GM19438 (cell line): ENCODE measurements around the gene PGBD5.

ENCODE experiments used
- ATAC-seq: cut with Tn5 transposase; IDR thresholded peaks from one replicate; pipeline ENCODE4 v1.9.1; 2021; ENCODE audit warnings: low read depth; ENCODE audit not compliant: unreplicated experiment

The PGBD5 gene

DNA sequence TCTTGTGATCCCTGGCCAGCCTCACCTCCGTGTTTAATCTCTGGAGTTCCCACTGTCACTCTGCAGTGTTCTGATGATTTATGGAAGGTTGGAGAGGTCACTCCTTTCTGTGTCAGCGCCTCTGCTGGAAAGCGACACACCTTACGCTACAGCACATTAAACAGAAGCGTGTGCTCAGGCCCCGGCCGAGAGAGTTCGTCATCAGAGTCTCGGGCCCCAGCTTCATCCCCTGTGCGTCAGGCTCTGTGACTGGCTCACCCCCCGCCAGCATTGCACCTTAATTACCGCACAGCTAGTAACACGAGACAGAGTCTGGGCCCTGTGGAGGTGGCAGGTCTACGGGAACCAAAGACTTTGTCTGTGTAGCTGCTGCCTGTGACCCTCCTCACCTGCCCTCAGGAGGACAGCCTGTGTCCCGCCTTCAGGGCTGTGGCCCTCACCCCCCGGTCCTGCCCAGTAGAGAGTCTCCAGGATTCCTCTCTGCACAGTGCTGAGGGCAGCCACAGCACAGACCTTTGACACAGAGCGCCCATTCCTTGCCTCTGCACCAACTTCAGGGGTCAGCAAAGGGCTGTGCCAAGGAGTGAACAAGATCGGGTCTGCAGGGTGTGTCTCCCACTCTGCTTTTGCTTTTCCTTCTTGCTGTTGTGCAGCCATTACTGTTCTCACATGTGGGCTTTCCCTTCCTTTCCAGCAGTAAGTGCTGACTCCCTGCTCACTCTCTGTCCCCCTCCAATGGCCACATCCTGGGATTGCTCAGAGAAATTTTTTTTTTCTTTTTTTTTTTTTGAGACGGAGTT is 157.6 kb downstream of the PGBD5 start:
- no peak for ATAC-seq

DNA sequence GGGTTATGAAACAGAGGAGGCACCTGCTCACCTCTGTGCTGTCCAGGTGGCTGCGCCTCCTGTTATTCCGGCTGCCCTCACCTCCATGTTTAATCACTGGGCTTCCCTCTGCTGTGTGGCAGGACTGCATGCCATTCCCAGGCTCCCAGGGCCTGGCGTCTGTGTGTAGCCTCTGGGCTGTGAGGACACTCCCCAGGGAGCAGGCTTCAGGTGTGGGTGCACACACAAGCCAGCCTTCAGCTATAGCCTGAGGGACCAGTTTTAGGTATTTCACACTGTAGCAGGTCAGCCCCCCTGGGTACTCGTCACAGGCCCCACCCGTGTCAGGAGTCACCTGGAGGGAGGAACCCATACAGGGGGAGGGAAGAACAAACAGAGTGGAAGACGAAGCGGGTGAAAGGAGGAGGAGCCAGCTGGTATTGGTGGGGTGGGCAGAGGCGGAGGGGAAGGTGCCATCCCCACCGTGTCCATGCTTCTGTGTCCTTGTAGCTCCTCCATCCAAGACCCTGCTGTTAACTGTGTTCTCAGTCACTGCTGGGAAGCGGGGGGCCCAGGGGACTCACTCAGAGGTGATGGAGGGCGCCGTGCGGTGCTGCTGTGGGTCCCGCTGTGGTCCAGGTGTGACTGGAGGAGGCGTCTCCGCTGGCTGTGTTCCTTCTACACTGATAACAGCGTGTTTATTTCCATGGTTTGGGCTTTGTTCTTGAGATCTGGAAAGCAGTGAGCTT is 158.6 kb downstream of the PGBD5 start:
- no peak for ATAC-seq

DNA sequence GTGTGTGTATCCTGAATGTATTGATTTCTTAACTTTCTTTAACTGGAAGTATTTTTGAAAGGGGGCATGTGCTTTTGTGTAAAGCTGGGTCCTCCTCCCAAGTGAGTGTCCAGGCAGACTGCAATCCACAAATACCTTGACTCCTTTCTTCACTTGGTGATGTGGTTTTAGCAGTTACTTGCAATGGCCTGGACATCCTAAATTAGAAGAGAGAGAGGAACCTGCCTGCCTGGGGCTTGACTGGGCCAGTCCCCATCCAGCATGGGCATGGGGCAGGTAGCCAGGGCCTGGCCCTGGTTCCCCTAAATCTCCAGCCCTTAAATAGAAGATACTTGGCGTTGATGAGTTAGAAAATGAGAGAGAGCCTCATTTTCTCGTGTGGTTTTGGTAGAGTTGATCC is 159.7 kb downstream of the PGBD5 start:
- ATAC-seq: no peak

DNA sequence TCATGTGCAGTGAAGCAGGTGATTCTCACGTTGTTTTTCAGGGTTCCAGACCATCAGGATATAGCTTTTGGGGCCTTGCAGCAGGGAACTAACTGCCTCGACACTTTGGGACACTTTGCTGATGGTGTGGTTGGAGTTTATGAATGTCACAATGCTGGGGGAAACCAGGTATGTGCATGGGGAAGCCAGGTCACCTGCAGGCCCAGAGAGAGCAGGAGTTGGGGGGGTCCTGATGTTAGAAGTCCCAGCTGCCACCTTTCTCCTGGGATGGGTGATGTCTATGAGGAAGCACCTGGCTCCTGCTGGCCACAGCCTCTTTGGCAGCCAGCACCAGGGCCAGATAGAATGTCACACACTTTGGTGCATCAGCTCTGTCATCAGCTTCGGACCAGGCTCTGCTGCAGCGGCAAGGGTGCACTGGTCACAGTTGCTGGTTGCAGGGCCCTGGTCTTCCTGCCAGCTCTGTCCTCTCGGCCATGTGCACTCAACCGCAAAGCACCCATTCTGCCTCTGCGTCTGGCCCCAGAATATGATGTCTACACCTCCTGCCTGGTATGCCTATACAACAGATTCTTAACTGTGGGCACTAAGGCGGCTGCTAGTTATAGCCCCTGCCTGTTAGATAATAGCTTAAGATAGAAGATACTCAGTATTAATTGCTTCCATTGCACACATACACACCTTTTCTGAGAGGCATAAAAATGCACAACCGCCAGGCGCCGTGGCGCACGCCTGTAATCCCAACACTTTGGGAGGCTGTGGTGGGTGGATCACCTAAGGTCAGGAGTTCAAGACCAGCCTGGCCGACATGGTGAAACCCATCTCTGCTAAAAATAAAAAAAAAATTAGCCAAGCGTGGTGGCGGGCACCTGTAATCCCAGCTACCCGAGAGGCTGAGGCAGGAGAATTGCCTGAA is 160.7 kb downstream of the PGBD5 start:
- no peak for ATAC-seq
